Activated T-helper 2 cell treated with anti-CD3 and anti-CD28 coated beads, Interferon-gamma antibody, Interleukin-2, Interleukin-4, amounts not matched to agents 10 μg/mL and 5 μg/mL and 100 μg/mL, durations not matched to agents 14 hours and 24 hours and 36 hours (primary cell): Measurements from ENCODE around the gene CLSTN2. TPM values are rescaled to one million over a fixed set of nuclear protein-coding genes. Genes with fewer than 3 reads are reported as not detected.

Experiments
- DNase-seq: peaks from one replicate; pipeline ENCODE4 v3.0.0; 2021; ENCODE audit warnings: low spot score
- H3K27ac Mint-ChIP-seq: one replicate; pipeline ENCODE4 v1.8.0; 2021; ENCODE audit warnings: mixed read lengths
- H3K27me3 Mint-ChIP-seq: one replicate; pipeline ENCODE4 v1.8.0; 2021; ENCODE audit warnings: low read depth, mixed read lengths
- H3K36me3 Mint-ChIP-seq: one replicate; pipeline ENCODE4 v1.8.0; 2021; ENCODE audit warnings: low read depth, mixed read lengths
- H3K4me1 Mint-ChIP-seq: one replicate; pipeline ENCODE4 v1.8.0; 2021; ENCODE audit warnings: low read depth, mixed read lengths
- H3K4me3 Mint-ChIP-seq: one replicate; pipeline ENCODE4 v1.8.0; 2021; ENCODE audit warnings: low read depth, mild to moderate bottlenecking, moderate library complexity, mixed read lengths
- H3K9me3 Mint-ChIP-seq: one replicate; pipeline ENCODE4 v1.8.0; 2021; ENCODE audit warnings: mixed read lengths
- intact Hi-C: fragments of 100-400 bp; cut with micrococcal nuclease; formaldehyde crosslinking; loops from one replicate; pipeline ENCODE4 v1.15.1; 2023
- total RNA-seq: library from RNA; stranded (reverse); gene quantifications from 2 replicates; pipeline ENCODE4 v1.2.3, GENCODE V29; 2022

Gene CLSTN2
- total RNA-seq, 1 donor from 2014 or later = not detected

- Mint-ChIP-seq H3K4me3 (no peak overlapping the region), H3K27me3 (peaks cover 6% of the 10 kb centered on the region), H3K27ac (no peak overlapping the region), H3K36me3 (no peaks in the 10 kb centered on the region), H3K4me1 (no peaks in the 10 kb centered on the region), H3K9me3 (no peaks in the 10 kb centered on the region)
- DNase-seq = no peak
- intact Hi-C loops = no loop called here
Observed at GRCh38 chr3:140585828-140586227, 650.8 kb downstream of the CLSTN2 start.

- no peak overlapping the region for H3K27ac Mint-ChIP-seq
- peaks cover 6% of the 10 kb centered on the region for H3K27me3 Mint-ChIP-seq
- H3K9me3 Mint-ChIP-seq = no peaks in the 10 kb centered on the region
- intact Hi-C loops = no loop called here
- no peaks in the 10 kb centered on the region for H3K36me3 Mint-ChIP-seq
- DNase-seq = no peak
- no peaks in the 10 kb centered on the region for H3K4me1 Mint-ChIP-seq
- no peak overlapping the region for H3K4me3 Mint-ChIP-seq
Observed at GRCh38 chr3:140586311-140586710, 651.3 kb downstream of the CLSTN2 start.

GRCh38 chr3:140588558-140588957 lies 653.6 kb downstream of the CLSTN2 start:
- peaks cover 6% of the 10 kb centered on the region for H3K27me3 Mint-ChIP-seq
- H3K9me3 Mint-ChIP-seq = no peaks in the 10 kb centered on the region
- no peak for DNase-seq
- H3K27ac Mint-ChIP-seq = no peak overlapping the region
- no peaks in the 10 kb centered on the region for H3K36me3 Mint-ChIP-seq
- no peaks in the 10 kb centered on the region for H3K4me1 Mint-ChIP-seq
- intact Hi-C loops = no loop called here
- no peak overlapping the region for H3K4me3 Mint-ChIP-seq

DNA sequence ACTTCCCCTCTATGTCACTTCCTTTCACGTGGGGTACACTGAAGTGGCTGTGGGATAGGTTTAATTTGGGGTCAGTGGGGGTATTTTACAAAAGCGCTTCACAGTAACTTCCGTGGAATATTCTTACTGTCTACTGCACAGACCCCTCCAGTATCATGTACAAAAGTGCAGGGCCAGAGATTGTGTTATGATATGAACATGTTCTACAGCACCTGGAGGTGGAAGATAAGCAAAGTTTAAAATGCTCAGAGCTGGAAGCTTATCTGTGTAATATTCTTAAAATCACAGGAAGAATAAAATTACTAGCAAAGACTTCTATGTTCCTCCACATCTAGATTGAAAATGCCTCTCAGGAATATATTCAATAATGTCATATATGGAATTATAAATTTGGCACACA lies 658.8 kb downstream of the CLSTN2 start:
- Mint-ChIP-seq H3K4me3 (no peak overlapping the region), H3K4me1 (no peaks in the 10 kb centered on the region), H3K27me3 (no peaks in the 10 kb centered on the region), H3K27ac (no peak overlapping the region), H3K9me3 (no peaks in the 10 kb centered on the region), H3K36me3 (no peaks in the 10 kb centered on the region)
- no peak for DNase-seq
- intact Hi-C loops = no loop called here

DNA sequence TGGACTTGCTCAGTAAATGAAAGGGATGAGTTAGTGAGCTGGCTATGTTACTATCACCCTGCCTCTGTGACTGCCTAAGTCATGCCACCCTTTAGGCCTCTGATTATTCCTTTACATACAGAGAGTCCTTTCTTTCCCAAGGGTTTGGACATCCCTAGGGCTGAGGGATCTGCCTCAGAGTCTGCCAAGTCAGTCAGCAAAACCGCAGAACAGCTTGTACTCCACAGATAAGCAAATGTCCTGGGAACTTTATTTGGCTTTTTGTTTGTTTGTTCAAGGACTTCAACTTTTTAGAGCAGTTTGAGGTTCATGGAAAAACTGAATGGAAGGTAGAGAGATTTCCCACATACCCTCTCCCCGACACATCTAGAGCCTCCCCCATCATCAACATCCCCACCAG lies 660.3 kb downstream of the CLSTN2 start:
- intact Hi-C loops = no loop called here
- Mint-ChIP-seq H3K27ac (no peak overlapping the region), H3K4me3 (no peak overlapping the region), H3K27me3 (no peaks in the 10 kb centered on the region), H3K4me1 (no peaks in the 10 kb centered on the region), H3K9me3 (no peaks in the 10 kb centered on the region), H3K36me3 (no peaks in the 10 kb centered on the region)
- no peak for DNase-seq

- Mint-ChIP-seq H3K9me3 (no peaks in the 10 kb centered on the region), H3K4me1 (no peaks in the 10 kb centered on the region), H3K4me3 (no peak overlapping the region), H3K27ac (no peak overlapping the region), H3K27me3 (no peaks in the 10 kb centered on the region), H3K36me3 (no peaks in the 10 kb centered on the region)
- DNase-seq = no peak
- intact Hi-C loops = no loop called here
Observed at GRCh38 chr3:140597364-140597763, 662.4 kb downstream of the CLSTN2 start.

DNA sequence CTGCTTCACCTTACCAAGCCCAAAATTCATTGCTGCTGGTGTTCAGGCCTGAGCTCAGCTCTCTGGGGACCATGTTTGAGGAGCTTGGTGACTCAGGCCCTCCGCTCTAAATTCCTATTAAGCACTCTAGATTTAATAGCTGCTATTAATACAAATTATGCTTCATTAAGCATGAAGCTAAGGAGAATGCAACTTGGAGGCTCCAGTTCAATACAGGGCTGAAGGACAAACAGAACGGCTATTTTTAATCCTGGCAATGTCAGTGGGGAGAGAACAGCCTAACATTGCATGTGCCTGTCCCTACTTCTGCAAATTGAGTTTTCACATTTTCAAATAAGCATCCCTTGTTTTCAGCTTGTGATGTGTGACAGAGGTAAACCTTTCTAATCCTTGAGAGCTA lies 662.8 kb downstream of the CLSTN2 start:
- no peak overlapping the region for H3K4me3 Mint-ChIP-seq
- no peak overlapping the region for H3K27ac Mint-ChIP-seq
- DNase-seq = no peak
- H3K27me3 Mint-ChIP-seq = no peaks in the 10 kb centered on the region
- H3K4me1 Mint-ChIP-seq = no peaks in the 10 kb centered on the region
- no peaks in the 10 kb centered on the region for H3K9me3 Mint-ChIP-seq
- H3K36me3 Mint-ChIP-seq = no peaks in the 10 kb centered on the region
- intact Hi-C loops = no loop called here

DNA sequence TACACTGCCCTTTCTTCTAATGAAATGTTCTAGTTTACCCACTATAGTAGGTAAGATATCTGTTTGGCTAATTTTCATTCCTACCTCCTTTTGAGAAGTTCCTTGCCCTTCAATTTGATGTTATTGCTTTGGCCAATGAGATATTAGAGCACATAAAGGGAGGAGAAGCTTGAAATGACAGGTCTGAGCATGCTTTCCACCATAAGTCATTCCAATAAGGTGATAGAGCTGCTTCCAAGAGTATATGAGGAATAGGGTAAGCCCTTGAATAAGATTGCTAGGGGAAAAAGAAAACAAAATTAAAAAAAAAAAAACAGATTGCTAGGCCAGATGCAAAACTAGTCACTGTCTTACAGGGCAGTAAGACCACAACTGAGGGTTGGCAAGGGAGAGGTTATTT lies 664.0 kb downstream of the CLSTN2 start:
- H3K36me3 Mint-ChIP-seq = no peaks in the 10 kb centered on the region
- intact Hi-C loops = no loop called here
- no peak for DNase-seq
- no peaks in the 10 kb centered on the region for H3K4me1 Mint-ChIP-seq
- H3K27ac Mint-ChIP-seq = no peak overlapping the region
- no peaks in the 10 kb centered on the region for H3K27me3 Mint-ChIP-seq
- H3K9me3 Mint-ChIP-seq = no peaks in the 10 kb centered on the region
- no peak overlapping the region for H3K4me3 Mint-ChIP-seq

DNA sequence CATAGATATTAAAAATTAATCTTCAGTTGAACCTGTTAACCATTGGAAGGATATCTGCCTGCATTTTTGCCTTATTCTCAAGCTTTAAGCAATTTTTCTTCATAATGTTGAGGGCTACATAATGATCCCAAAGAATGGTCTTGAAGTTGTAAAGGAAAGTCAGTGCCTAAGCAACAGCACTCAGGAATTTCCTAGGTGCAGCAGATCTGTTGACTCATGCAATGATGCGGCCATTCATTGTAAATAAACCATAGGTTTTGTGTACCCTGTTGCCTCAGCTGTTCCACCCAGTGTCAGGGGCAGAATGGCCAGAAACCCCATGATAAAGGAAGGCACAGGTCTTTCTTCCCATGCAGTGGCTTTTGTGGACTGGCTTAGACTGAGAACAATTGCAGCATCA lies 664.5 kb downstream of the CLSTN2 start:
- Mint-ChIP-seq H3K4me1 (no peaks in the 10 kb centered on the region), H3K27ac (no peak overlapping the region), H3K36me3 (no peaks in the 10 kb centered on the region), H3K9me3 (no peaks in the 10 kb centered on the region), H3K4me3 (no peak overlapping the region), H3K27me3 (no peaks in the 10 kb centered on the region)
- no peak for DNase-seq
- intact Hi-C loops = no loop called here

DNA sequence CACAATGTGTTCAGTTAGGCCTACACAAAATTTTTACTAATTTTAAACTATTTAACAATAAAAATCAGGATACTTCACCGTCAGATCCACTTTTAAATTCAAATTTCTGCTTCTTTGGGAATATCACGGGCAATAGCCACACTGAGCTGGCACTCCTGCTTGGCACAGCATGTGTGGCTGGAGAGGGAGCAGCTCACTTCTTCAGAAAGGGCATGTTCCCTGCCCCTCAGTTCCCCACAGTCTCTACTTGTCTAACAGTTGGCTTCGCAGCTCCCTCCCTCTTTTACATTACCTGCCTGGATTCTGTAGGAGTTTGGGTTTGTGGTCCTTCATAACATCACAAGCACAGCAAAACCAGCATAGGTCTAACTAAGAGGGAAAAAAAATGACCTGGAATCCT lies 666.9 kb downstream of the CLSTN2 start:
- Mint-ChIP-seq H3K9me3 (no peaks in the 10 kb centered on the region), H3K27ac (no peak overlapping the region), H3K4me3 (no peak overlapping the region), H3K4me1 (no peaks in the 10 kb centered on the region), H3K27me3 (no peaks in the 10 kb centered on the region), H3K36me3 (no peaks in the 10 kb centered on the region)
- intact Hi-C loops = no loop called here
- DNase-seq = no peak

DNA sequence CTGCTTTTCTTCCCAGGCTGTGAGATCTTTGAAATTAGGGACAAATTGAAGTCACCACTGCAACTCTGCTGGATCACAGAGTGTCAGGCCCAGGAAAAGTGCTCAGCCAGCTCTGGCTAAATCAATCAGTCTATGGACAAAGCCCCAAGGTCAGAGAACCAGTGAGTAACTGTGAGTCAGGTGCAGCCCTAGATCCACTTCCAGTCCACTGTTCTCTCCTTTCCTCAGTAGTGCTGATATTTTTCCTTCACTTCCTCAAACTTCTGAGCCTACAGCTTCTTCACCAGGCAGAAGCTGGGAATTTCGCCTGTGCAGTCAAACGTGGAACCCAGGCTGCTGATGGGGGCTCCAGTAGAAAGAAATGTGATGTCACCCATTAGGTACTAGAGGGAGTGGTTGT lies 667.8 kb downstream of the CLSTN2 start:
- H3K36me3 Mint-ChIP-seq = no peaks in the 10 kb centered on the region
- H3K9me3 Mint-ChIP-seq = no peaks in the 10 kb centered on the region
- no peaks in the 10 kb centered on the region for H3K4me1 Mint-ChIP-seq
- H3K27me3 Mint-ChIP-seq = no peaks in the 10 kb centered on the region
- DNase-seq = no peak
- no peak overlapping the region for H3K27ac Mint-ChIP-seq
- intact Hi-C loops = no loop called here
- H3K4me3 Mint-ChIP-seq = no peak overlapping the region

DNA sequence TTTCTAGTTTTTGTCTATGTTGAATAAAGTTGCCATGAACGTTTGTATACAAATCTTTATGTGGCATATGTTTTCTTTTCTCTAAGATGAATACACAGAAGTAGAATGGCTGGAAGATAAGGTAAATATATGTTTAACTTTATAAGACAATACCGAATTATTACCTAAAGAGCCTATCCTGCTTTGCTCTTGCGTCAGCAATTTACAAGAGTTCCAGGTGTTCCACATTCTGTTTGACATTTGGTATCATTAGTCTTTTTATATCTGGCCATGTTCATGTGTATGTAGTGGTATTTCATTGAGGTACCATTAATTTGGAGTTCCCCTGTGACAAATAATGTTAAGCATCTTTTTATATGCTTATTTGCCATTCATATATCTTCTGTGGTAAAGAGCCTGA lies 668.8 kb downstream of the CLSTN2 start:
- Mint-ChIP-seq H3K9me3 (no peaks in the 10 kb centered on the region), H3K4me1 (no peaks in the 10 kb centered on the region), H3K27me3 (no peaks in the 10 kb centered on the region), H3K4me3 (no peak overlapping the region), H3K36me3 (no peaks in the 10 kb centered on the region), H3K27ac (no peak overlapping the region)
- no peak for DNase-seq
- intact Hi-C loops = no loop called here

- Mint-ChIP-seq H3K27ac (no peak overlapping the region), H3K27me3 (no peaks in the 10 kb centered on the region), H3K36me3 (no peaks in the 10 kb centered on the region), H3K9me3 (no peaks in the 10 kb centered on the region), H3K4me1 (no peaks in the 10 kb centered on the region), H3K4me3 (no peak overlapping the region)
- no peak for DNase-seq
- intact Hi-C loops = no loop called here
Observed at GRCh38 chr3:140610544-140610943, 675.6 kb downstream of the CLSTN2 start.

- no peak for DNase-seq
- Mint-ChIP-seq H3K36me3 (no peaks in the 10 kb centered on the region), H3K27me3 (peaks cover 1% of the 10 kb centered on the region), H3K4me3 (no peak overlapping the region), H3K4me1 (no peaks in the 10 kb centered on the region), H3K9me3 (no peaks in the 10 kb centered on the region), H3K27ac (no peak overlapping the region)
- intact Hi-C loops = no loop called here
Observed at GRCh38 chr3:140614001-140614400, 679.0 kb downstream of the CLSTN2 start.
